A673 (cell line): ENCODE measurements around the gene ASAP2. TPM values are rescaled to one million over a fixed set of nuclear protein-coding genes. Genes with fewer than 3 reads are reported as not detected.

ENCODE experiments used
- BruUV-seq: library from RNA; stranded (reverse); fragments of 400-500 nt; replicated peaks from 2 replicates; lab custom pipeline; 2021; lab: Mats Ljungman, UMichigan
- CTCF ChIA-PET: fragments of 300-600 bp; sonication (Branson Sonifier 250); formaldehyde crosslinking; loops from one replicate; lab custom pipeline; 2022; ENCODE audit warnings: antibody characterized with exemption; lab: Charles Lee
- POLR2A ChIA-PET: fragments of 300-600 bp; sonication (Branson Sonifier 250); formaldehyde crosslinking; loops from one replicate; lab custom pipeline; 2022; ENCODE audit warnings: antibody characterized with exemption; ENCODE audit not compliant: low non-redundant PET; lab: Charles Lee
- DNase-seq: peaks from one replicate; pipeline ENCODE4 v3.0.0-alpha.2; 2015; ENCODE audit warnings: low spot score
- H3K27ac ChIP-seq: fragments of 200-600 bp; sonication (generic); 2 replicates; pipeline ENCODE4 v1.5.1; 2016; ENCODE audit warnings: mixed run types, low read depth, mild to moderate bottlenecking, mixed read lengths, antibody characterized with exemption, low read length; ENCODE audit not compliant: poor library complexity, severe bottlenecking
- H3K27me3 ChIP-seq: fragments of 200-600 bp; sonication (generic); replicated peaks from 2 replicates; pipeline ENCODE4 v1.6.1; 2017; ENCODE audit warnings: mixed run types, low read depth, mild to moderate bottlenecking, mixed read lengths, antibody characterized with exemption, low read length; ENCODE audit not compliant: insufficient read depth, poor library complexity
- H3K36me3 ChIP-seq: fragments of 200-600 bp; sonication (generic); 2 replicates; pipeline ENCODE4 v1.6.1; 2016; ENCODE audit warnings: mixed run types, mild to moderate bottlenecking, mixed read lengths, antibody characterized with exemption, low read length; ENCODE audit not compliant: insufficient read depth, poor library complexity, severe bottlenecking
- H3K4me1 ChIP-seq: fragments of 200-600 bp; sonication (generic); 2 replicates; pipeline ENCODE4 v1.6.1; 2017; ENCODE audit warnings: mixed run types, mild to moderate bottlenecking, mixed read lengths, antibody characterized with exemption, low read length; ENCODE audit not compliant: insufficient read depth, poor library complexity, severe bottlenecking
- H3K4me3 ChIP-seq: fragments of 200-600 bp; sonication (generic); 2 replicates; pipeline ENCODE4 v1.5.1; 2016; ENCODE audit warnings: low read depth, mixed run types, mild to moderate bottlenecking, mixed read lengths, low read length; ENCODE audit not compliant: poor library complexity, severe bottlenecking
- H3K9me3 ChIP-seq: fragments of 200-600 bp; sonication (generic); 2 replicates; pipeline ENCODE4 v1.6.1; 2016; ENCODE audit warnings: mixed run types, low read depth, mild to moderate bottlenecking, mixed read lengths, antibody characterized with exemption, low read length; ENCODE audit not compliant: poor library complexity, severe bottlenecking
- CTCF ChIP-seq: fragments of 300-800, 200-600 bp; sonication (generic); conservative IDR thresholded peaks from 2 replicates; pipeline ENCODE4 v1.5.1; 2017; ENCODE audit warnings: low read depth, mild to moderate bottlenecking, antibody characterized with exemption, low read length, moderate library complexity, mixed read lengths
- EZH2 ChIP-seq: fragments of 200-600 bp; sonication (generic); IDR thresholded peaks from 2 replicates; pipeline ENCODE4 v1.6.1; 2017; ENCODE audit warnings: borderline replicate concordance, low read depth, mild to moderate bottlenecking, mixed read lengths, antibody characterized with exemption, low read length; ENCODE audit not compliant: poor library complexity, severe bottlenecking
- intact Hi-C: fragments of 100-400 bp; cut with micrococcal nuclease; formaldehyde crosslinking; loops from one replicate; pipeline ENCODE4 v1.10.0; 2022; ENCODE audit not compliant: unreplicated experiment
- total RNA-seq: library from RNA; stranded (reverse); gene quantifications from 2 replicates; pipeline ENCODE4 v1.2.3, GENCODE V29; 2021

The ASAP2 gene
- total RNA-seq, 1 experiment from 2014 or later = 46.8 TPM

GRCh38 chr2:9405636-9406035, 199.0 kb downstream of the ASAP2 start:
- DNase-seq = no peak
- H3K9me3 ChIP-seq = no peaks in the 10 kb centered on the region
- no peaks in the 10 kb centered on the region for H3K4me1 ChIP-seq
- H3K27me3 ChIP-seq = no peaks in the 10 kb centered on the region
- ChIA-PET CTCF (no interaction called here), POLR2A (no interaction called here)
- no peak overlapping the region for H3K4me3 ChIP-seq
- no TSS peak for BruUV-seq
- H3K36me3 ChIP-seq = peaks cover 42% of the 10 kb centered on the region
- H3K27ac ChIP-seq = no peak overlapping the region
- intact Hi-C loops = no loop called here
- no peak for TF ChIP-seq CTCF
- TF ChIP-seq EZH2 = no peak

- Histone ChIP-seq H3K27ac (no peak overlapping the region), H3K9me3 (no peaks in the 10 kb centered on the region), H3K36me3 (peaks cover 46% of the 10 kb centered on the region), H3K4me1 (no peaks in the 10 kb centered on the region), H3K27me3 (no peaks in the 10 kb centered on the region), H3K4me3 (no peak overlapping the region)
- DNase-seq = no peak
- no TSS peak for BruUV-seq
- intact Hi-C loops = no loop called here
- CTCF ChIA-PET = no interaction called here
- POLR2A ChIA-PET = no interaction called here
- TF ChIP-seq CTCF (no peak), EZH2 (no peak)
Observed at GRCh38 chr2:9406529-9407362, 200.1 kb downstream of the ASAP2 start.

GRCh38 chr2:9407363-9407811, 200.8 kb downstream of the ASAP2 start:
- H3K36me3 ChIP-seq = peaks cover 50% of the 10 kb centered on the region
- no peaks in the 10 kb centered on the region for H3K9me3 ChIP-seq
- TF ChIP-seq CTCF (no peak), EZH2 (no peak)
- CTCF ChIA-PET = no interaction called here
- H3K27me3 ChIP-seq = no peaks in the 10 kb centered on the region
- intact Hi-C loops = no loop called here
- POLR2A ChIA-PET = no interaction called here
- no peak overlapping the region for H3K27ac ChIP-seq
- no peaks in the 10 kb centered on the region for H3K4me1 ChIP-seq
- no peak for DNase-seq
- no TSS peak for BruUV-seq
- no peak overlapping the region for H3K4me3 ChIP-seq
